ENCODE data around the gene TMEM18.

GRCh38 chr2:689237-689636 lies 12.0 kb upstream of the TMEM18 start:
- TF ChIP-seq EZH2phosphoT487 (IDR thresholded peaks at IDR 0.05; ENCODE audit: insufficient read depth, low read depth), result no peak
- TF ChIP-seq EZH2 (IDR thresholded peaks at IDR 0.05; ENCODE audit: insufficient read depth, poor library complexity, severe bottlenecking), result no peak
